ENCODE data around the gene DDT. TPM values are rescaled to one million over a fixed set of nuclear protein-coding genes. Genes with fewer than 3 reads are reported as not detected.
"Not testable (repeated sequence)": the region's sequence is repeated elsewhere in the genome, so short reads cannot be mapped to it uniquely, and the experiment has no call there.

DDT gene
- total RNA-seq, result 366 TPM

- peak; percentile 90 for ATAC-seq
- DNase-seq (ENCODE audit: low spot score), result not testable (repeated sequence)
Observed at GRCh38 chr22:23974345-23974744, at the start of gene DDT. Gene DDT, minus strand, starts transcription at chr22:23974441. Its CDS starts 27 bp downstream, at chr22:23974414.

- no peak for ATAC-seq
- DNase-seq (ENCODE audit: low spot score), result no peak
Observed at GRCh38 chr22:24023204-24023789, 49.1 kb upstream of the DDT start.

GRCh38 chr22:24021304-24021703 is 47.1 kb upstream of the DDT start:
- ATAC-seq, result no peak
- DNase-seq (ENCODE audit: low spot score), result no peak

- DNase-seq (ENCODE audit: low spot score), result no peak
- no peak for ATAC-seq
Observed at GRCh38 chr22:24016156-24016555, 41.9 kb upstream of the DDT start.

- DNase-seq (ENCODE audit: low spot score), result no peak
- peak; percentile 14 for ATAC-seq
Observed at GRCh38 chr22:24011735-24012068, 37.5 kb upstream of the DDT start.

- no peak for ATAC-seq
Observed at GRCh38 chr22:24010018-24010391, 35.8 kb upstream of the DDT start.

GRCh38 chr22:24009227-24010017 is 35.2 kb upstream of the DDT start:
- ATAC-seq, result no peak
- no peak for DNase-seq (ENCODE audit: low spot score)

More at GRCh38 chr22:24010018-24010391, 35.8 kb upstream of the DDT start:
- no peak for DNase-seq (ENCODE audit: low spot score)

- DNase-seq (ENCODE audit: low spot score) (no peak), ATAC-seq (no peak)
Observed at GRCh38 chr22:24008381-24009226, 34.4 kb upstream of the DDT start.

- no peak for ATAC-seq
- DNase-seq (ENCODE audit: low spot score), result no peak
Observed at GRCh38 chr22:24008022-24008283, 33.7 kb upstream of the DDT start.

- DNase-seq (ENCODE audit: low spot score) (peak; percentile 79), ATAC-seq (peak; percentile 65)
Observed at GRCh38 chr22:24007253-24008021, 33.2 kb upstream of the DDT start.

GRCh38 chr22:24006914-24007214 is 32.6 kb upstream of the DDT start:
- no peak for ATAC-seq
- DNase-seq (ENCODE audit: low spot score), result no peak

- DNase-seq (ENCODE audit: low spot score) (no peak), ATAC-seq (no peak)
Observed at GRCh38 chr22:24006207-24006913, 32.1 kb upstream of the DDT start.

- ATAC-seq, result peak; percentile 40
- no peak for DNase-seq (ENCODE audit: low spot score)
Observed at GRCh38 chr22:24005201-24005600, 31.0 kb upstream of the DDT start, which contains the start of gene GSTT4. Gene GSTT4, minus strand, starts transcription at chr22:24005453. Its CDS starts 97 bp downstream, at chr22:24005356.

- no peak for ATAC-seq
- no peak for DNase-seq (ENCODE audit: low spot score)
Observed at GRCh38 chr22:24003887-24004286, 29.6 kb upstream of the DDT start.

GRCh38 chr22:24002851-24003250 is 28.6 kb upstream of the DDT start:
- DNase-seq (ENCODE audit: low spot score) (no peak), ATAC-seq (no peak)

- no peak for ATAC-seq
- DNase-seq (ENCODE audit: low spot score), result no peak
Observed at GRCh38 chr22:24002272-24002671, 28.0 kb upstream of the DDT start.

- ATAC-seq, result no peak
Observed at GRCh38 chr22:24001314-24001713, 27.1 kb upstream of the DDT start.

GRCh38 chr22:23999779-24000178 is 25.5 kb upstream of the DDT start:
- ATAC-seq, result not testable (repeated sequence)

More at GRCh38 chr22:24001314-24001713, 27.1 kb upstream of the DDT start:
- DNase-seq (ENCODE audit: low spot score), result no peak

GRCh38 chr22:23997092-23997491 is 22.9 kb upstream of the DDT start:
- peak; percentile 66 for ATAC-seq
- DNase-seq (ENCODE audit: low spot score), result no peak

More at GRCh38 chr22:23999779-24000178, 25.5 kb upstream of the DDT start:
- not testable (repeated sequence) for DNase-seq (ENCODE audit: low spot score)

GRCh38 chr22:23993581-23994177 is 19.4 kb upstream of the DDT start:
- ATAC-seq; DNase-seq (ENCODE audit: low spot score): not testable (repeated sequence)
